Spinal cord (tissue), 10 donors: ENCODE data around the gene SETD1B. TPM values are rescaled to one million over a fixed set of nuclear protein-coding genes. Genes with fewer than 3 reads are reported as not detected.
A peak's percentile ranks its signal among the peaks of the same experiment; 100 is the strongest.

Experiments
- DNase-seq, 6 donors: peaks; one replicate each; pipeline versions ENCODE4 v3.0.0 to v3.0.0-alpha.2; 2013 to 2015; ENCODE audit warnings: low spot score in 6 of 6, low read depth in 4 of 6
- H3K27ac ChIP-seq: one replicate; pipeline ENCODE4 v1.5.1; 2013; ENCODE audit warnings: low read depth, low read length, control low read depth
- H3K27me3 ChIP-seq: one replicate; pipeline ENCODE4 v1.6.1; 2013; ENCODE audit warnings: low read length; ENCODE audit not compliant: control insufficient read depth, insufficient read depth
- H3K36me3 ChIP-seq: one replicate; pipeline ENCODE4 v1.6.1; 2013; ENCODE audit warnings: low read length; ENCODE audit not compliant: control insufficient read depth, insufficient read depth
- H3K4me1 ChIP-seq: one replicate; pipeline ENCODE4 v1.6.1; 2013; ENCODE audit warnings: low read length; ENCODE audit not compliant: control insufficient read depth, insufficient read depth
- H3K4me3 ChIP-seq: one replicate; pipeline ENCODE4 v1.5.1; 2013; ENCODE audit warnings: low read depth, low read length, control low read depth
- H3K9me3 ChIP-seq: one replicate; pipeline ENCODE4 v1.6.1; 2013; ENCODE audit warnings: low read length; ENCODE audit not compliant: control insufficient read depth, insufficient read depth
- WGBS: methylation state at CpG from one replicate; pipeline ENCODE4 v1.1.5; 2013; ENCODE audit warnings: missing lambda C conversion rate; ENCODE audit not compliant: insufficient coverage; 5-methylcytosine and 5-hydroxymethylcytosine counted together
- polyA plus RNA-seq, 2 donors: library from polyadenylated mRNA; unstranded; fragments of 120-200 nt; gene quantifications; one replicate each; pipeline ENCODE4 v1.2.1, GENCODE V29; 2013; ENCODE audit not compliant: insufficient read length in 2 of 2
- total RNA-seq, 2 donors: library from RNA; depleted of rRNA in 1 of 2; stranded (reverse); fragments of 120-200 nt in 1 of 2; fragments of >200 nt in 1 of 2; gene quantifications; one replicate each; pipeline versions ENCODE4 v1.2.3 to v1.2.4, GENCODE V29; 2013 to 2014
- donor health status: healthy.

SETD1B gene
- total and polyA plus RNA-seq, 4 donors = 4.1 to 19.0 (median 11.7) TPM

DNA sequence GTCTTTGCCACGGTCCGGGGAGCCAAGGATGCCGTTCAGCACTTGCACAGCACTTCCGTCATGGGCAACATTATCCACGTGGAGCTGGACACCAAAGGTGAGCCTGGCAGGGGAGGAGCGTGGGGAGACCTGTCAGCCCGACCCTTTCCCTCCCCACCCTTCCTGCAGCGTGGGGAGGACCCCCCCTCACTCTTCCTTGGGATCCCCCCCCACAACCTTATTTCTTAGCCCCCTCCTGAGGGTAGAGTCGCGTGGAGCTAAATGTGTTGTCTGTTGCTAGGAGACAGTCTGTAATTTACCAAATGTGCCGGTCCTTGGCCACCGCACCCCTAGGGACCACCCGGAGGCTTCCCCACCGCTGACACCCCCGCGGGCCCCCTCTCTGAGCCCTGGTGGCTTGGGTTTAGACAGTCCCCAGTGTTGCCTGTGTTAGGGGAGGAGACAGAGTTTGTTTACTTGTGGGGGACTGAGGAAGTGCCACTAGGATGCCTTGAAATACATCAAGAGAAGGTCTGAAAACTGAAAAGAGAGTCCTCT is 2.3 kb downstream of the SETD1B start:
- Histone ChIP-seq H3K27ac (peak overlapping the region; percentile 33), H3K9me3 (no peaks in the 10 kb centered on the region), H3K27me3 (no peaks in the 10 kb centered on the region), H3K36me3 (peaks cover 50% of the 10 kb centered on the region), H3K4me1 (peaks cover 46% of the 10 kb centered on the region), H3K4me3 (peak overlapping the region; percentile 71)
- peak in 2 of 6 donors; percentile 23 to 25 for DNase-seq
- 3% methylated on average over 12 of the region's 16 CpGs for WGBS

DNA sequence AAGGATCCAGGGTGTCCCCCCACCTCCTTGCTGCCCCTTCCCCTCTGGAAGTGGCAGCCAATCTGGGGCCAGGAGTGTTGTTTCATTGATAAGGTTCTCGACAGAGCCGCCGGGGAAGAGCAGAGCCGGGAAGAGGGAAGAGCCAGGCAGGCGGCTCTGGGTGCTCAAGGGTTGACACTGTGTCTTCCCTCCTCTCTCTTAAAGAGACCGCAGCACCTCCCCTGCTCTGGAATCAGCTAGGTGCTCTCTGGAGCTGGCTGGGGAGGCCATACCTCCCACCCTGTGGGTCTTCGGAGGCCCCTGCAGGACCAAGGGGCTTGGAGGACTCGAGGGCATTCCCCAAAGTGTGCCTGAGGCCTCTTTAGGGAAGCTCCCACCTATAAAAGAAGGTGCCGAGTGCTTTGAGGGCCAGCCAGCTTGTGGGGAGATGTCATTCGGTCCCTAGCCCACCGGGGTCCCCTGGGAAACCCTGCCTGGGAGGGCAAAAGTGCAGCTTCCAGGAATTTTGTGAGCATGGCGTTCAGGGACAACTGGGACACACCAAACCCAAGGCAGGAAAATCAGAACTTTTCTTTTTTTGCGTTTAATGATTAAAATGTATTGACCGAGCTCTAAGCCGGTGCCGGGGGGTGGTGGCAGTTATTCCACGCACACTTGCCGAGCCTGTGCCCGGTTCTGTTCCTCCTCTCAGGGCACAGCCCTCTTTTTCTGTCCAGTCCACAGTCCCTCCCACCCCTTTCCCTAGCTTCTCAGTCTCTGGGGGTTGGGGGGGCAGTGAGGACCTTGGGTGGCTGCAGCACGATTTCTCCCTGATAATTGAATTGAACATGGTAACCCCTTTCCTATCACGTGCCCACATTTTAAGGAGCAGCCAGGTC is 3.0 kb downstream of the SETD1B start:
- Histone ChIP-seq H3K4me3 (peak overlapping the region; percentile 71), H3K4me1 (peaks cover 50% of the 10 kb centered on the region), H3K9me3 (no peaks in the 10 kb centered on the region), H3K27me3 (no peaks in the 10 kb centered on the region), H3K27ac (peak overlapping the region; percentile 33), H3K36me3 (peaks cover 56% of the 10 kb centered on the region)
- WGBS = 22% methylated on average over 15 of the region's 21 CpGs
- DNase-seq = peak in 3 of 6 donors; percentile 12 to 72 (median 55)

DNA sequence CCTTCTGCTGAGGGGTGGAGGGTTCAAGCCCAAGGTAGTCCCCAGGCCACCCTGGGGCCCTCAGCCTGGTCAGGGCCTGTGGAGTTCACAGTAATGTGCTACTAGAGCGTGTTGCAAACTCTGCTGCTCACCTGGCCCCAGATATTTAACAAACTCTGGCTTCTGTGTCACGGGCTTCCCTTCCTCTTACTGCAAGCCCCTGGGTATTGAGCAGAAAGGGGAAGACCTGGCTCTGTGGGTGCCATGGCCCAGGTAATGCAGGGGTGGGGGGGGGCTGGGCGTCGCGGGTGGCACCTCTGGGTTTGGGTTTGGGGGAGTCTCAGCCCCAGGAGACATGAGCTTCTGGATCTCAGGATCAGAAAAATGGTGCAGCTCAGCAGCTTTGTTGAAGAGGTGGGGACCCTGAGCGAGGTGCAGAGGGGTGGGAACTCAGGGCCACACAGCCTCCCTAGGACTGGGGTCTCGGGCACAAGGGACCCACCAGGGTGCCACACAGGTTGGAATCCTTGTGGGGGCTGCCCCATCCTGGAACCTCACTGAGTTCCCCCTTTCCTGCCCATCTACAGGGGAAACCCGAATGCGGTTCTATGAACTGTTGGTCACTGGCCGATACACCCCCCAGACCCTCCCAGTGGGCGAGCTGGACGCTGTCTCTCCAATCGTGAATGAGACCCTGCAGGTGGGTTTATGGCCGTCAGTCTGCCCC is 4.0 kb downstream of the SETD1B start:
- no peaks in the 10 kb centered on the region for H3K27me3 ChIP-seq
- no peak overlapping the region for H3K27ac ChIP-seq
- no peak for DNase-seq
- peaks cover 60% of the 10 kb centered on the region for H3K4me1 ChIP-seq
- H3K4me3 ChIP-seq = no peak overlapping the region
- peaks cover 64% of the 10 kb centered on the region for H3K36me3 ChIP-seq
- 79% methylated on average over 12 of the region's 14 CpGs for WGBS
- no peaks in the 10 kb centered on the region for H3K9me3 ChIP-seq

DNA sequence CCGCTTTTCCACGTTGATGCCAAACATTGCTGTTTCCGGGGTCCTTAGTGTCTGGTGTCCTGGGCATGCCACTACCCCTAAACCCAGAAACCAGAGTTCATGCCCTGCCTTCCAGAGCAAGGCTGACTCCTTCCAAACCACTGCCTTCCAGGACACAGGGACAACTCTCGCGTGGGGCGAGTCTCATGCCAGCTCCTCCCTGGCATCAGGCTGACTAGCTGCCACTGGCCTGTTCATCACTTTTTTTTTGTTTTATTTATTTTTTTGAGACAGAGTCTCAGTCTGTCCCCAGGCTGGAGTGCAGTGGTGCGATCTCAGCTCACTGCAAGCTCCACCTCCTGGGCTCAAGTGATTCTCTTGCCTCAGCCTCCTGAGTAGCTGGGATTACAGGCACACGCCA is 4.8 kb downstream of the SETD1B start:
- peaks cover 66% of the 10 kb centered on the region for H3K4me1 ChIP-seq
- WGBS = 94% methylated on average over 4 of the region's 8 CpGs
- no peak overlapping the region for H3K27ac ChIP-seq
- H3K4me3 ChIP-seq = no peak overlapping the region
- no peak for DNase-seq
- H3K36me3 ChIP-seq = peaks cover 73% of the 10 kb centered on the region
- no peaks in the 10 kb centered on the region for H3K9me3 ChIP-seq
- no peaks in the 10 kb centered on the region for H3K27me3 ChIP-seq

DNA sequence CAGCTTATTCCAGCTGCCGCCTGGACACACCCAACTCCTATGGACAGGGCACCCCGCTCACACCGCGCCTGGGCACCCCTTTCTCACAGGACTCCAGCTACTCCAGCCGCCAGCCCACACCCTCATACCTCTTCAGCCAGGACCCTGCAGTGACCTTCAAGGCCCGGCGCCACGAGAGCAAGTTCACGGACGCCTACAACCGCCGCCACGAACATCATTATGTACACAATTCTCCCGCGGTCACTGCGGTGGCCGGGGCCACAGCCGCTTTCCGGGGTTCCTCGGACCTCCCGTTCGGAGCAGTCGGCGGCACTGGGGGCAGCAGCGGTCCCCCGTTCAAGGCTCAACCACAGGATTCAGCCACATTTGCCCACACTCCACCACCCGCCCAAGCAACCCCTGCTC is 5.9 kb downstream of the SETD1B start:
- H3K27me3 ChIP-seq = no peaks in the 10 kb centered on the region
- H3K36me3 ChIP-seq = peaks cover 83% of the 10 kb centered on the region
- 91% methylated on average over 26 of the region's 27 CpGs for WGBS
- no peak overlapping the region for H3K4me3 ChIP-seq
- no peaks in the 10 kb centered on the region for H3K9me3 ChIP-seq
- peaks cover 66% of the 10 kb centered on the region for H3K4me1 ChIP-seq
- no peak for DNase-seq
- no peak overlapping the region for H3K27ac ChIP-seq

DNA sequence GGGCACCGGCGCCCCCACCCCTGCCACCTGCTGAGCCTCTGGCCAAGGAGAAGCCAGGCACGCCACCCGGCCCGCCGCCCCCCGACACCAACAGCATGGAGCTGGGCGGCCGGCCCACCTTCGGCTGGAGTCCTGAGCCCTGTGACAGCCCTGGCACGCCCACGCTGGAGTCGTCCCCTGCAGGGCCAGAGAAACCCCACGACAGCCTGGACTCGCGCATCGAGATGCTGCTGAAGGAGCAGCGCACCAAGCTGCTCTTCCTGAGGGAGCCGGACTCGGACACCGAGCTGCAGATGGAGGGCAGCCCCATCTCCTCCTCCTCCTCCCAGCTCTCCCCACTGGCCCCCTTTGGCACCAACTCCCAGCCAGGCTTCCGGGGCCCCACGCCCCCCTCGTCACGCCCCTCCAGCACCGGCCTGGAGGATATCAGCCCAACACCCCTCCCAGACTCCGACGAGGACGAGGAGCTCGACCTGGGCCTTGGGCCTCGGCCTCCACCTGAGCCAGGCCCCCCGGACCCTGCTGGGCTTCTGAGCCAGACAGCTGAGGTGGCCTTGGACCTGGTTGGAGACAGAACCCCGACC is 6.5 kb downstream of the SETD1B start:
- 66% methylated on average over 33 of the region's 33 CpGs for WGBS
- H3K36me3 ChIP-seq = peaks cover 89% of the 10 kb centered on the region

DNA sequence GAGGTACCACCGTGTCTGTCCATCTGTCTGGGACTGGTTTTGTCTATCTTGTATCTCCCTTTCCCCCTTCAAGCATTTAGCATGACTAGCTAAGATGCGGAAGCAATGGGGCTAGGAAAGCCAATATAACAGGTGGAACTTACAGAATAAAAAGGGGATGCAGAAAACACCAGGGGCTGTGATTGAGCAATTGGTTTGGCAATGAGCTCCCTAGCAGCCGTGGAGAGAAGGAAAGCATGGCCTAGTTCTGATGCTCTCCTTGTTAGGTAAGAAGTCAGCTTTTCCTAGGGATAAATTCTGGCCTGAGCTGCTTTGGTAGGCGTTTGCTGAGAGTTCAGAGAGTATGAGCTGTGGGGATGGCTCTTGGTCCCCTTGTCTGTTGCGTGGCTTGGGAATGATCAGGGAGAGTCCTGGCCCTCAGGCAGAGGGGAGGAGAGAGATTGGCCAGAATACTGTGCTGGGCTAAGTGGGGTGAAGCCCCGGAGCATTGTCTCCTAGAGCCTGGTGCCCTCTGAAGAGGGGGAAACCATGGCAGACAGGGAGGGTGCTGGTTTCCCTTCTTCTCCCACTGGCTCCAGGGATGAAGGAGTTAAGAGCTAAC is 7.1 kb downstream of the SETD1B start:
- 67% methylated on average over 5 of the region's 6 CpGs for WGBS
- DNase-seq = no peak
- Histone ChIP-seq H3K4me3 (peak overlapping the region; percentile 56), H3K4me1 (peaks cover 56% of the 10 kb centered on the region), H3K27ac (no peak overlapping the region), H3K27me3 (no peaks in the 10 kb centered on the region), H3K9me3 (no peaks in the 10 kb centered on the region), H3K36me3 (peaks cover 92% of the 10 kb centered on the region)

More for the DNA sequence above, 6.5 kb downstream of the SETD1B start:
- Histone ChIP-seq H3K27me3 (no peaks in the 10 kb centered on the region), H3K4me1 (peaks cover 62% of the 10 kb centered on the region), H3K9me3 (no peaks in the 10 kb centered on the region), H3K4me3 (no peak overlapping the region), H3K27ac (no peak overlapping the region)
- DNase-seq = no peak

DNA sequence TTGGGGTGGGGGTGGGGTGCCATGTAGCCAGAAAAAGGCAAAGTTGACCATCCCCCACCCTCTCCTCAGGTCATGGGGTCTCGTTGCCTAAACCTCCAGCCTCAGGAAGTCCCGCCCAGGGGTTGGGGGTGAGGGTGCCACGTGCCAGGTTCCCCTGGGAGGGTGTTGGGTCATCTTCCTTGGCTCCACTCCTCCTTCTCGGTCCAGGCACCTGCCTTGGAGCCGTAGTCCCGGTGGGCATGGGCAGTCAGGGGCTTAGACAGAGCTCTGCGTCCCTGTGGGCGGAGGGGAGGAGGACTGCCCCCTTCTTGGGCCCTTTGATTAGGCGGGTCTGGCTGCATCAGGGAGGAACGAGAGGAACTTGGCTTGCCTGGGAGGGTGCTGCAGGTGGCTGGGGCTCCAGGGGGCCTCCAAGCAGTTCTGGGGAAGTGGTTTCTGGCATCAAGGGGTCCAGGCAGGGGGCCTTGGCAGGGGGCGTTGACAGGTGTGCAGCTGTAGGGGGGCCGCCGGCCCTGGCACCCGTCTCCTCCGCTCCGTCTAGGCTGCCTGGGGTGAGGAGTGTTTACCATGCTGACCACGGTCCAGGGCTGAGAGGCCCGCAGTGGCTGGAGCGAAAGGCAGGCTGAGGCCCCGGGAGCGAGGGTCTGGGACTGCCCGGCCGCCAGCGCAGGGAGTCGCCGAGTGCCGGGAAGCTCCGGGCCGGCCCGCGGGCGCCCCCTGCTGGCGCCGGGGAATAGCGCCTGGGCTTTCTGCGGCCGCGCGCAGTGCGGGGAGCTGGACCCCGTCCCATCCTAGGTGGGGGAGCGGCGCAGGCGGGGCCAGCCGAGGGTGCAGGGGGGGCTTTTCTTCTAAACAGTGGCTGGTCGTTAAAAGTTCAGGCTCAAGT is 7.9 kb downstream of the SETD1B start:
- peak overlapping the region; percentile 84 for H3K27ac ChIP-seq
- no peaks in the 10 kb centered on the region for H3K9me3 ChIP-seq
- no peaks in the 10 kb centered on the region for H3K27me3 ChIP-seq
- DNase-seq = peak in 3 of 6 donors; percentile 60 to 87 (median 78)
- peak overlapping the region; percentile 56 for H3K4me3 ChIP-seq
- peaks cover 49% of the 10 kb centered on the region for H3K4me1 ChIP-seq
- peaks cover 92% of the 10 kb centered on the region for H3K36me3 ChIP-seq
- WGBS = 2% methylated on average over 43 of the region's 46 CpGs
